Measurements from ENCODE around the gene RASSF1.

Gene RASSF1

DNA sequence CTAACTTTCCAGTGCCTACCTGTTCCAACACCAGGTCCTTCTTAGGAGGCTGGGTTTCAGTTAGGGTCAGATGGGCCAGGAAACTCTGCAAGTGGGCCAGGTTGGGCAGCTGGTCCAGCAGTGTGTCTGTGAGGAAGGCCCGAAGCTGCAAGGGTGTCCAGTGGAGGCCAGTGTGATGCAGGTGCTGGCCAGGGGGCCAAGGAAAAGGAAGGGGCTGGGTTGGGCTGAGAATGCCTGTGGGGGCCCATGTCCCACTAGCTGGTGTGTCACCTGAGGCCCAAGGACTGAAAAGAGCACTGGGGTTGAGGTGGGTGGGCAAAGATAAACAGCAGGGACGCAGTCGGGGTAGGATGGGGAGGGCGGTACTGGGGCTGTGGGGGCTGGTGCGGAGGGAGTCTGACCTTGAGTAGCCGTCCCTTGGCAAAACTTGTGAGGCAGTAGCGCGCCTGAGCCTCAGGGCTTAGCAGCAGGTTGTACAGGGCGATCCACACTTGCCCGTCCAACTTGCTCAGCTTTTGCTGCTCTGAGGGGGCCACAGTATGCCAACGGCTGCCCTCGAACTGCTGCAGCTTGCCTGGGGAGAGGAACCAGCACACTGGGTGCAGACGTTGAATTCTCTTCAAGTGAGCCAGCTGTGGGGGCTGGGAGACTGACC, 1.5 kb upstream of the RASSF1 start:
- DNase-seq = no peak

DNA sequence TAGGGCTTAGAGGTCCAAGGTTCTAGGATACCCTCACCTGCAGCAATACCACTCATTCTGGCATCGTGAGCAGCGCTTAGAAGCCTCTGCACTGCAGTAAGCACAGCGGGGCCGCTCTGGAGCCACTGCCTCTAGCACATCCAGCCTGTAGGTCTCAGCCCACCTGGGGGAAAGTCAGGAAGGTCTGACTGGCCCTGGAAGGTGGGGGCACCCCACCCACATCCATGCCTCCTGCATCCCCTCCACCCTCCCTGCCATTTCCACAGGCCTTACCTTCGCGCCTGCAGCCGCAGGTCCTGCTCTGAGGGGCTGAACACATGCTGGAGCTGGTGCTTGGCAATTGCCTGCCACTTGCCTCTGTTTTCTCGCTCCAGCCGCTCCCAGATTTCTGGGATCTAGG, 901 bp upstream of the RASSF1 start:
- DNase-seq = no peak

DNA sequence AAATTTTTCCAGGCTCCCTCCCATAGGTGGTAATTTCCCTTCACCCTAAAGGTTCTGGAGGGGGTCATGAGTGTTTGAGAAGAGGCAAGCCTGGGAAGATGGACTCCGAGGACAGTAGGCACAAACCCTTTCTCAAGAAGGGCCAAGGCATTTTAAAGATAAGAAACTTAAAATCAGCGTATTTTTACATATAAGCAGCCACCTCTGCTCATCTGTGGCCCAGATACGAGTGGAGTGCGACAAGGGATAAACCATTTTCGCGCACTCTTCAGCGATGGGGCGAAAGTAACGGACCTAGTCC, 539 bp downstream of the RASSF1 start:
- DNase-seq = no peak

DNA sequence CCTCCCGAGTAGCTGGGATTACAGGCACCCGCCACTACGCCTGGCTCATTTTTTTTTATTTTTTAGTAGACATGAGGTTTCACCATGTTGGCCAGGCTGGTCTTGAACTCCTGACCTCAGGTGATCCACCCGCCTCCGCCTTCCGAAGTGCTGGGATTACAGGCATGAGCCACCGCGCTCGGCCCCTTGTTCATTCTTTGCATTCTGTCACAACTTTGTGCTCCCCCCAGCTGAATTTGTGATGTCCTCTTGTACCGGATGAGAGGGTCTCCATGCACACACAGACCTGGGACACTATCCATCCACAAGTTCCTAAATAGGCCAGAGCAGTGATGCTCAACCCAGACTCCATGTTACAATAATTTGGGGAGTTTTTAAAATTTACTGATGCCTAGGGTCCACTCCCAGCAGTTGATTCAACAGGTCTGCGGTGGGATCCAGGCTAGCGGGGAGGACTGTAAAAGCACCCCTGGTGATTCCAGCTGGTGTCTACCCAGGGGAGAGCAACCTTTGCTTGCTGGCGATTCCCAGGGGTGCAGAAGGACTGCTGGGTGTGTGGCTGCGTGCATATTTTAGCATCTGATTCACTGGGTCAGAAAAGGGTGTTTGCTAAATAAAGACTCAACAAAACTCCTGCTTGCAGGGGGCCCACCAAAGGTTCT, 1.0 kb downstream of the RASSF1 start:
- DNase-seq = no peak

DNA sequence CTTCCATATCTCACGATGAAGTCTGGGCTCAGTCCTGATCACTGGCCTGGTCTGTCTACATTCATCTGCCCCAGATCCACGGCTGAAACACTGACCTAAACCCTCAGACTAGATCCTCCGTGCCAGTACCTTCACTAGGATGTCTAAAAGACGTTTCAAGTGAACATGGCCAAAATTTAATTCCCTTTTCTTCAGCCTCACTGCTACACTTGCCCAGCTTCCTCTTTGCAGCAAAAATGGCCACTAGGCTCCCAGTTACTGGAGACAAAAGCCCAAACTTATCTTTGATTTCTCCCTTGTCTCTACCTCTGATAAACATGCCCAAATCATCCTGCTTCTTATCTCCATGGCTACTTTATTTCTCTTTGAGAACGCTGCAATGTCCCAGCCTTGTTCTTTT, 1.7 kb downstream of the RASSF1 start:
- DNase-seq = no peak

DNA sequence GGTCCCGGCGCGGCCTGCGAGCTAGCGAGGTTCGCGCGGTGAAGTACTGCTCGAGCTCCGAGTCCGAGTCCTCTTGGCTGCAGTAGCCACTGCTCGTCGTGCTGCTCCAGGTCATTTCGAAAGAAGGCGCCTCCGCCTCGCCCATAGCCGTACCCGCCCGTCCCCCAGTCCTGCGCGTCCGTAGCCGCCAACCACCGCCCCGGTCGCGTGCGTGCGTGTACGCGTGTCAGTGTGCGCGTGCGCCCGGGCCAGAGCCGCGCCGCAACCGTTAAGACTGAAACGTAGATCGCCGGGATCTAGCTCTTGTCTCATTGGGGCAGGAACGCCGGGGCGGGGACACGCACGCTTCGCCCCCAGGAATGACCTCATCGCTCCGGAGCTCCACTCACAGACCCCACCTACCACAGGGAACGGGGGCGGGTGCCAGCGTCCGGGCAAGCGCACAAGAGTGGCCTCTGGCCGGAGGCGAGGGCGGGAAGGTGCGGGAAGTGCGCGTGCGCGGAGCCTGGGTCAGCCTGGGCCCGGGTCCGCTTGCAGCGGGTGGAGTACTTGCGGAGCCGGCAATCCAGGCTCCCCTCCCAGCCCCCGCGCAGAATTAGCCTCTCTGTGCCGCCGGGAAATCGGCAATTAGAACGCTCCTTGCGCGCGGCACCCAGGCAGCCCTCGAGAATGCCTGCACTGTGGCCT, 3.3 kb downstream of the RASSF1 start:
- peak; percentile 92 for DNase-seq

DNA sequence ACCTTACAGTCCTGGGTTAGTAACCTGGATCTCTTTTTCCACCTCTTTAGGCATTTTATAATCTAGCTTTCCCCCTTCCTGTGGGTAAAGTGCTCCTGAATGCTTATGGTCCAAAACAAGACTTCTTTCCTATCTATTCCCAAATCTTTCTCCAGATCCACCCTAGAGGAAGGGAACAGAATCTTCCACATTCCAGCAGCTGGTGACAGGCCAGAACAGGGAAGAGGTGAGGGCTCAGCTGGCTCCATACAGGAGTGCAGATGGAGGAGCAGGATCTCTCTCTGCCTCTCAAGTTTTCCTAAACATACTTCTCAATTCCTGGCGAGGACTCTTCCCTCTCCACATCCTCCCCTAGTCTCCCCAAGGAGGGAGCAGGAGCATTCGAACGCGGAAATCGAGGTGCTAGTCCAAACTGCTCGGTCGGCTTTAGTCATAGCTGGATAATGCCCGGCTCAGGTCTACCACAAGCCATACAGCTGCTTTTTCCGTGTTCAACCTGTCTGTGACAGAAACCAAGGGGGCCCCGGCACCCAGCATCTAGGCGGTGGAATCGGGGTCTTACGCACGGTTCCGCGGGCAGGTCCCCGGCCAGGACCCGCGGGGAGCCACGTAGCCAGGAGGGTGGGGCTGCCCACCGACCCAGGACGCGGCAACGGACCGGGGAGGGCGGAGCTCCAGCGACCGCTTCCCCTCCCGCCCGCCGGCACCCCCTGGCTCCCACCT, 4.0 kb downstream of the RASSF1 start:
- DNase-seq = no peak

DNA sequence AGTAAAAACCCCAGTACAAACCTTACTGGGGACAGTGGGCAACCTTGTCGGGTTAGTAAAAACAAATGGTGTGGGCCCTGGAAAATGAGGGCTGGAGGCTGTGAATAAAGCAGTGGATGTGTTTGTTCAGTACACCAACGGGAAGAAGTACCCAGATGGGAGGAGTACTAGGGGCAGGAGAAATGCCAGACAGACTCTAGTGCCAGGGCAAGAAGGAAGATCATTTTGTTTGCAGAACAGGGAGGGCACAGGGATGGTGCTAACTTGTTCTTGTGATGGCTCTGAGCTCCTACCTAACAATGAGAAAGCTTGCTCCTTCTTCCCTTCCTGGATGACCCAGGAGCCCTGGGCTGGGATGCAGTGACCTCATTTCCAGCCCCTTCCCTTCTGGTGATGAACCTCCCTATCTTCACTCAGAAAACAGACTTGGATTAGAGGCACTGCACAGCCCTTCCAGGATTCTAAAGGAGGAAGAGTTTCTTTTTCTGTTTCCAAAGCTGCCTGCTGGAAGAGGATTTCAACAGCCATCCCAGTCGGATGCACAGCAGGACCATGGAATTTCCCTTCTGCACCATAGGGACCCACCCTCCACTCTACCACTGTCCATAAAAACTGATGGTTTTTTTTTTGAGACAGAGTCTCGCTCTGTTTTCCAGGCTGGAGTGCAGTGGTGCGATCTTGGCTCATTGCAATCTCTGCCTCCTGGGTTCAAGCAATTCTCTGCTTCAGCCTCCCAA, 6.1 kb downstream of the RASSF1 start:
- no peak for DNase-seq

DNA sequence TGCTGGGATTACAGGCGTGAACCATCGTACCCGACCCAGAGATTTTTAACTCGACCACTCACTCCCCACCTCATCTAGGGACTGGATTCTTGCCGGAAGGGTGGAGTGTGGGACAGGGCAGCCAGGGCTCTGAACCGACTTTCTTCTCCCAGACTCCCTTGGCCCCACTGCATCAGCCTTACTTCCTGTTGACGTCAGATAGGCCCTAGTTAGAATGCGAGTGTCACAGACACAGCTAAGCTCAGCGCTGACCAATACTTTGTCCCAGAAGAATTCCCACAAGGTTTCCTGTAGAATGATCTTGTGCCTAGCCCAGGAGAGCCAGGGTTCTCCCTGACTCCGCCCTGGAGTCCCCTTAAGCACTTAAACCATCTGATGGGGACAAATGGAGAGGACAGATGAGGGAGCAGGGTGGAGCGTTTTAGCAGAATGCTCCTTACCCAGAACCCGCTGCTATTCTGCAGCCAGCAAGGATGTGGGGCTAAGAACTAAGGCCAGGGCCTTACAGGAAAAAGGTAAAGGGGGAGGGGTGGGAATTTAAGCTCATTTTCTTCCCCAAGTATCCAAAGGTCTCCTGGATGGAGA, 6.8 kb downstream of the RASSF1 start:
- no peak for DNase-seq

DNA sequence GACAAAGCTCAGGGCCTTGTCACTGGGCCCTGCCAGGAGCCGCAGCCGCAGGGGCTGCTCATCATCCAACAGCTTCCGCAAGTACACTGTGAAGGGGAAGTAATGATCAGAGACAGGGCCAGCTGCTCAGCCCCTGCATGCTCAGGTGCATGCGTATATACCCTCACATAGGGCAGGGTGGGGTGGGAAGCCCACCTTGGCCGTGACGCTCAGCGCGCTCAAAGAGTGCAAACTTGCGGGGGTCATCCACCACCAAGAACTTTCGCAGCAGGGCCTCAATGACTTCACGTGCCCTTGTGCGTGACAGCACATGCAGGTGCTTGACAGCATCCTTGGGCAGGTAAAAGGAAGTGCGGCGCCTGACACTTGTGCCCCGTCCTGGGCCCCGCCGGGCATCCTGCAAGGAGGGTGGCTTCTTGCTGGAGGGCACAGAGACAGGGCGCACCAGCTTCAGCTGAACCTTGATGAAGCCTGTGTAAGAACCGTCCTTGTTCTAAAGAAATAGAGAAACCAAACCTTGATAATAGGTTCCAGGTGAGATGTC, 9.2 kb downstream of the RASSF1 start:
- no peak for DNase-seq

DNA sequence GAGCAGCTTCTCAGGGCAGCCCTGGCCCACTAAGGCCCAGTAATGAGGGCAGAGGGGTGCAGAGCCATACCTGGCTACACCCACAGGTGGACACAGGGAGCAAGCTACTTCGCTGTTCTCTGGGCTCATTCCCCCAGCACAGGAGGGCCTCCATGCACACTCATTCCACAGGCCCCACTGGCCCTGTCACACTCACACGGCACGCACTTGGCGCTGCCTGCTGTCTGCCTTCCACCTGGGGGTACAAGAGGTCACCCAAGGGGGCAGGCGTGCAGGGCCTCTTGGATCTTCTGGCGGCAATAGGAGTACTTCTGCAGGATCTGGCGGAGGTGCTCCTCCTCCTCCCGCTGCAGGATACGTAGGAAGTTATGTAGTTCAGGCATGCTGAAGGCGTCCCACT, 10.3 kb downstream of the RASSF1 start:
- DNase-seq = no peak

DNA sequence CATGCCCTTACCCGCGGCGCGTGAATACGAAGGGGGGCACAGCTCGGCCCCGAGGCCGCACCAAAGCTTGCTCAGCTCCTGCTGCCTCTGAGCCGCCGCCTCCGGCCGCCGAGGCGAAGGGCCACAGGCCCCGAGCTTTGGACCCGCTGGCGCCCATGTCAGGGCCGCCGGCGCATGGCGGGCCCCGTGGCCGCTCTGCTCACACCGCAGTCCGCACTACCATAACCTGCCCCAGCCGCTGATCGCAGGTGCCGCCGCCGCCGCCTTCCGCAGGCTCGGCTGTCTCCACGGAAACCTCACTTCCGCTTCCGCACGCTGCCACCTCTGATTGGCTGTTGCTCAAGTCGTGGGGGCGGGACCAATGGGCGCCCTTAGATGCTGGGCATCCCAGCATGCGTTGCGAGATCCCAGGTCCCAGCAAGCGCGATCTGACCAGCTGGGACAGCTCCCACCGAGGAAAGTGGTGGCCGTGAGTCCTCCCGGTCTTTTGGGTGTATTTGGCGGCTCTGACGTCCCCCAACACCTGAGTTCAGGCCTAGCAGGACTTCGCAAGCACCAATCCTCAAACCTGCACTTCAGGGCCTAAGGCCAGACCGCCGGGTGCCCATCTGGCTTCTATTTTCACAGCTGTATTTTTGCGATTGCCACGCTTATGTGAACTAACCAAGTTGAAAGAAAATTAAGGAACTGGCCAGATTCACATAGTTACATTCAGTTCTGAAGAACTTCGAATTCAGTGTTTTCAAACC, 12.5 kb downstream of the RASSF1 start, which contains the start of gene TUSC2:
TSS of gene TUSC2 (minus strand) at position 281 of the 749 bp plus-strand sequence. CDS start at position 157, 124 bp downstream.
- peak; percentile 91 for DNase-seq

DNA sequence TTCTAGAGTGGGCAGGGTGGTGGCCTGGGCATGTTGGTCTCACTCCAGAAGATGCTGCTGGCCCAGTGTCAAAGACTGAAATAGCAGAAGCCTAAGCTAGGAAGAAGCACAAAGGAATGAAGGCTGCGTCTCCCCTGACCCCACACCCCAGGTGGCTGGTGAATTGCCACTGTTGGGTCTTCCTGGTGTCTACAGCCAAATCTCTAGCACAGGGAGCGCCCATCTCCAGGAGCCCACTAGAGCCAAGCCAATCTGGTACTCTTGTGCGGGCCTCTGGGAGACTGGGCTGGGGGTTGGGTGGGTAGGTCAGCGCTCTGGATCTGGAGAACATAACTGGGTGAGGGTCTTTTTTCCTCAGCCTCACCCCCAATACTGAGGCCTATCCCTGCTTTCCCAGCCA, 13.5 kb downstream of the RASSF1 start:
- no peak for DNase-seq

DNA sequence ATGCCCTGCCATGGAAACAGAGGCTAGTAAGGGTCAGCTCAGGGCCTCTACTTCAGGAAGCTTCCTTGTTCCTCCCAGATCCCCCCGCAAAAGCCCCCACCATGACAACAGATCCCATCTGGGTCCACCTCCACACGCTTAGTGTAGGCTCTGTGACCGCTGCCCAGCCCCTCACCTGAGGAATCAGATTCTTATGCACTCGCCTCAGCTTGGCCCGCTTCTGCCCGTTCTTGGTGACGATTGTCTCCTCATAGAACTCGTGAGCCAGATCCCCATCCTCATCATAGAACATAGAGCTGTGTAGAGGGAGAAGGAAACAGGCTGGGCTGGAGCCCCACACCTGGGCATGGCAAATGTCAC, 14.5 kb downstream of the RASSF1 start:
- DNase-seq = no peak

DNA sequence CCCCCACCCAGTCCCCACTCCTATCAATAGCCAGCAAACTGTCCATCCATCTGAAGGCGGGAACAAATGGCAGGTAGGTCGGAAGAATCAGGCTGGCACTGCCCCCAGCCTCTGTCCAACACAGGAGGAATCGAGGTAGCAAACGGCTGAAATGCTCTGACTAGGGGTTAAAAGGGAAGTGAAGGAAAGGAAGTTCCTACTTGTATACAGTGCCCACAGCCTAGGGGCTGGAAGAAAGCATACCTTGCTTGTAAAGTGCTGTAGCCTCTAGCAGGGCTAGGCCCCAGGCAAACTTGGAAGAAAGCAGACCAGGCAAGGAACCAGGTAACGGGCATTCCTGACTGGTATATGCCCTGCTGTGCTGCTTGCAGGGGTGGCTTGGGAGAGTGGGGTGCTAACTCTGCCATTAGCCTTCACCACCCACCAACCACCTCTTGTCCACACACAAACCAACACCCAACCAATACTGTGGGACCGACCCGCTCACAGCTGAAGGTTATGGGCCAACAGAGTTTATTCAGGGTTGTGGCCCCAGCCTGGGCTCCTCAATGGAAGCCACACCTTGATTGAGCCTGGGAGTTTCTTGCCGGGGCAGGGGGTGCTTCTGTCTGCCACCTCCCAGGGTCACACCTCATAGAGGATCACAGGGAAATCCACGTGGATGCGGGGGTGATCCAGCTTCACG, 15.0 kb downstream of the RASSF1 start:
- DNase-seq = no peak

DNA sequence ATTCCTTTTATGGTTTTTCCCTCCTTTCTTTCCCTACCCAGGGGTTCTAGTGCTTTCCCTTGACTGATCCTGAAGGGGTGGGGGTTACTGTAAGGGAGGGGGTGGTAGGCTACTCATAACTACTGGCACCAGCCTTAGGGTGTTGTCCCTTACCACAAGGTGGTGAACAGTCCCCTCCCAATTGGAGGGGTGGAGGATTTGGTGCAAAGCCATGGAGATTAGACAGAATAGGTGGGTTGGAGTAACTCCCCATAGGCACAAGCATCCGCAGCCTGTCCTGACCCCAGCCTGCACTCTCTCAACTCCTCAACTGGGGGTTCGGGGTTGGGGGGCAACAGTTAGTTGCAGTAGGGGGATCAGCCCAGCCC, 15.5 kb downstream of the RASSF1 start:
- DNase-seq = no peak

DNA sequence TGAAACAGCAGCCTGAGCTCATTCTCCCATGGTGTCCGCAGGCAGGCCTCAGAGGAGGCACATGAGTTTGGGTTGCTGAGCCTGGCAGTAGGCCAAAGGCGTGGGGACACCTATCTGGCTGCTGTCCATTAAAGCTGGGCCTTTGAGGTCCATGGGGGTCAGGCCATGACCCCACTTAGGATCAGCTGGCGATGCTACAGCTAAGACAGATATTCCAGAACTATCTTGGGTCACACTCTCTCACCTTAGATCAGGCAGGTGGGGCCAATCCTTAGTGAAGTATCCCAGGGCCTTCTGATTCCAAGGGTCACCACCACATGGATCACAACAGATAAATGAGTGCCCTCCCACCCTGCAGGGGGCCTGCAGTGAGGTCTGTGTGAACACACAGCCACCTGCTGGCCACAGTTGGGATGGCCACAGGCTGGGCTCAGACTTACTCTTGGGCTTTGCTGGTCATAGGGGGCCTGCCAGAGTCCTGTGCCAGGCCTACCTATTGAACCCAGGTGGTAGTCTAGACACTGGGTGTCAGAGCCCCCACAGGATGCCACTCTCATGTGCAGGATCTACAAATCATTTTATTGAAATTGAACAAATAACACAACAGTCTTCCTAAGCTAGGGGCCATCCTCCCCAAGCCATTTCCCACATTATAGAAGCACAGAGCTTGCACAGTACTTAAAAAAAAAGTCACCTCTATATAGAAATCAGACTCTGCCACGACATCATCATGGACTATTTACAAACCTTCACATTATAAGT, 16.1 kb downstream of the RASSF1 start:
- DNase-seq = no peak

DNA sequence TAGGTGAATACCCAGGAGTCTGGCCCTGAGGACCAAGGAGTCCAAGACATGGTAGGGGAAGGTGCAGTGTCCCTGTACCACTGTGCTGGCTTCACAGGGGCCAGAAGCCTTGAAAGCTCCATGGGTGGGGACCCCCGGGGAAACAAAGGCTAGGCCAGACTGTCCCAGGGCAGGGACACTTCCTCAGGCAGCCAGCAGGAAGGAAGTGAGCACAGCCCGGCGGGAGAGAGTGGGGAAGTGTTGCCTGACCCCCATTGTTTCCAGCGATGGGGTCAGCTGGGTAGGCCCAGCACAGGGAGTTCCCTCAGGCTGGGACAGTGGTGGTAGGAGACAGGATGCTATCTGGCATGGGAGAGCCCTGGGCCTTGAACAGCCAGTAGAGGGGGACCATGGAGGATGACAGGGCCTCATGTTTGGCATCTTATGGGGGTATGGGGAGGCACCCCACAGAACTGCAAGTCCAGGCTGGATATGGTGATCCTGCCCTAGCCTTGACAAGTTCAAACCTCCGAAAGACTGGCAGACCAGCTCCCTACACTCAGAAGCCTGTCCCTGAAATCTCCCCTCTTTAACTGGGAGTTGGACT, 16.9 kb downstream of the RASSF1 start:
- DNase-seq = no peak

DNA sequence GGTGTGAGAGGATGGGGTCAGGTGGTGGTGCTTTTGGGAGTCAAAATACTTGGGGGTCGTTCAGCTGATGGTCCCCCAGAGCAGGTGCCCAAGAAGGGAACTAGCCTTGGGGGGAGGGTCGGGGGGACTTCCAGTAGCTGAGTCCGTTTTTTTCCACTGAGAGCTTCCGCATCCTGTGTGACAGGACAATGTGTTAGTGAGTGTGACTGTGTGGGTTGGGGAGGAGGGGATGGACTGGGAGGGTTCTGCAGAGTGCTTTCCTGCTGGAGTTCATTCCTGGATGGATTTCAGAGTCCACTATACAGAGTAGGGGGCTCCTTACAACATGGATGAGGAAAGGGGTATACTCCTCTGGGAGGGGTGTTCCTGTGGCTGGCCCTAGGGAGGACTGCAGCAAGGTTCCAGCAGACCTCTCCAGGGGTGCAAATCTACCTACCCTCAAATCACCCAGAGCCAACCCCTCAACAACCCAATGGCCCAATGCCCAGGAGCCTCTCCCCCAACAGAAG, 17.5 kb downstream of the RASSF1 start:
- no peak for DNase-seq
